GM23338 (cell line): ENCODE results near the gene SLC24A1. TPM values are rescaled to one million over a fixed set of nuclear protein-coding genes. Genes with fewer than 3 reads are reported as not detected.

Experiments
- ATAC-seq: fragments of 200-7000 bp; cut with Tn5 transposase; 3 replicates; pipeline ENCODE4 v1.9.1; 2020
- DNase-seq: peaks from one replicate; pipeline ENCODE4 v3.0.0-alpha.2; 2015; ENCODE audit warnings: low spot score
- H2AFZ ChIP-seq: fragments of 200-600 bp; sonication (generic); 2 replicates; pipeline ENCODE4 v1.8.0; 2016; ENCODE audit warnings: antibody characterized with exemption, mild to moderate bottlenecking, moderate library complexity
- H3F3A ChIP-seq: fragments of 200-600 bp; sonication (generic); replicated peaks from 2 replicates; pipeline ENCODE4 v1.8.0; 2017; ENCODE audit warnings: antibody characterized with exemption, mixed run types, low read depth
- H3K27ac ChIP-seq: fragments of 200-600 bp; sonication (generic); 2 replicates; pipeline ENCODE4 v1.6.1; 2016; ENCODE audit warnings: low read depth
- H3K27me3 ChIP-seq: fragments of 200-600 bp; sonication (generic); 2 replicates; pipeline ENCODE4 v1.8.0; 2016; ENCODE audit warnings: mild to moderate bottlenecking, mixed run types, moderate library complexity; ENCODE audit not compliant: insufficient read depth
- H3K36me3 ChIP-seq: fragments of 200-600 bp; sonication (generic); 2 replicates; pipeline ENCODE4 v1.8.0; 2016; ENCODE audit warnings: mild to moderate bottlenecking; ENCODE audit not compliant: insufficient read depth
- H3K4me1 ChIP-seq: fragments of 200-600 bp; sonication (generic); 2 replicates; pipeline ENCODE4 v1.8.0; 2016; ENCODE audit warnings: mild to moderate bottlenecking, moderate library complexity; ENCODE audit not compliant: insufficient read depth
- H3K4me2 ChIP-seq: fragments of 200-600 bp; sonication (generic); 2 replicates; pipeline ENCODE4 v1.7.1; 2017; ENCODE audit warnings: mixed run types
- H3K4me3 ChIP-seq: fragments of 200-600 bp; sonication (generic); 2 replicates; pipeline ENCODE4 v1.6.1; 2016; ENCODE audit warnings: mixed run types
- H3K79me2 ChIP-seq: fragments of 200-600 bp; sonication (generic); replicated peaks from 2 replicates; pipeline ENCODE4 v1.8.0; 2017; ENCODE audit warnings: mild to moderate bottlenecking; ENCODE audit not compliant: insufficient read depth
- H3K9me2 ChIP-seq: fragments of 200-600 bp; sonication (generic); 2 replicates; pipeline ENCODE4 v1.8.0; 2017; ENCODE audit not compliant: insufficient read depth
- H4K20me1 ChIP-seq: fragments of 200-600 bp; sonication (generic); replicated peaks from 2 replicates; pipeline ENCODE4 v1.8.0; 2017; ENCODE audit warnings: mild to moderate bottlenecking; ENCODE audit not compliant: insufficient read depth
- H3K27ac Mint-ChIP-seq: 2 replicates; pipeline ENCODE4 v1.8.0; 2020; ENCODE audit warnings: inconsistent platforms, mild to moderate bottlenecking, moderate library complexity, mixed read lengths
- H3K27me3 Mint-ChIP-seq: 3 replicates; pipeline ENCODE4 v1.8.0; 2022; ENCODE audit warnings: low read depth, mild to moderate bottlenecking, moderate library complexity, mixed read lengths, inconsistent platforms; ENCODE audit not compliant: insufficient read depth, poor library complexity
- H3K36me3 Mint-ChIP-seq: 3 replicates; pipeline ENCODE4 v1.8.0; 2021; ENCODE audit warnings: low read depth, mild to moderate bottlenecking, inconsistent platforms, moderate library complexity, mixed read lengths
- H3K4me1 Mint-ChIP-seq: 3 replicates; pipeline ENCODE4 v1.8.0; 2020; ENCODE audit warnings: mild to moderate bottlenecking, inconsistent platforms, mixed read lengths
- H3K4me3 Mint-ChIP-seq: 3 replicates; pipeline ENCODE4 v1.8.0; 2021; ENCODE audit warnings: moderate library complexity, mild to moderate bottlenecking, inconsistent platforms, mixed read lengths
- H3K9me3 Mint-ChIP-seq: 3 replicates; pipeline ENCODE4 v1.8.0; 2020; ENCODE audit warnings: moderate library complexity, mild to moderate bottlenecking, inconsistent platforms, mixed read lengths
- CREB1 ChIP-seq: fragments of 250-450 bp; sonication (Bioruptor Pico); IDR thresholded peaks from 2 replicates; pipeline ENCODE4 v1.5.0; 2020; ENCODE audit warnings: low read depth, mild to moderate bottlenecking, moderate library complexity
- CTCF ChIP-seq, 2 experiments: fragments of 200-600 bp in 1 of 2; sonication (generic) in 1 of 2; conservative IDR thresholded peaks; 2 replicates each; pipeline versions ENCODE4 v1.5.1 to v1.6.1; 2016 to 2017; ENCODE audit warnings: antibody characterized with exemption in 2 of 2, low read depth in 2 of 2, mild to moderate bottlenecking in 2 of 2, moderate library complexity in 1 of 2
- ETS1 ChIP-seq: IDR thresholded peaks from 2 replicates; pipeline ENCODE4 v1.6.1; 2016; ENCODE audit warnings: antibody characterized with exemption
- EZH2 ChIP-seq: fragments of 200-600 bp; sonication (generic); IDR thresholded peaks from one replicate; pipeline ENCODE4 v1.8.0; 2017; ENCODE audit warnings: antibody characterized with exemption, mild to moderate bottlenecking, low read depth; ENCODE audit not compliant: unreplicated experiment
- JUNB ChIP-seq: IDR thresholded peaks from one replicate; pipeline ENCODE4 v1.6.1; 2016; ENCODE audit warnings: antibody characterized with exemption; ENCODE audit not compliant: unreplicated experiment
- NANOG ChIP-seq: IDR thresholded peaks from 2 replicates; pipeline ENCODE4 v1.6.1; 2016; ENCODE audit warnings: antibody characterized with exemption, borderline replicate concordance
- REST ChIP-seq: IDR thresholded peaks from one replicate; pipeline ENCODE4 v1.6.1; 2018; ENCODE audit warnings: antibody characterized with exemption; ENCODE audit not compliant: unreplicated experiment
- STAT1 ChIP-seq: IDR thresholded peaks from one replicate; pipeline ENCODE4 v1.6.1; 2016; ENCODE audit warnings: antibody characterized with exemption; ENCODE audit not compliant: unreplicated experiment
- ZNF114 ChIP-seq: fragments of 250-450 bp; sonication (Bioruptor Pico); IDR thresholded peaks from 2 replicates; pipeline ENCODE4 v1.5.0; 2020; ENCODE audit warnings: mild to moderate bottlenecking, moderate library complexity
- ZNF331 ChIP-seq: fragments of 250-450 bp; sonication (Bioruptor Pico); IDR thresholded peaks from 2 replicates; pipeline ENCODE4 v1.5.0; 2020; ENCODE audit warnings: low read depth, mild to moderate bottlenecking, moderate library complexity
- ZNF462 ChIP-seq: fragments of 250-450 bp; sonication (Bioruptor Pico); IDR thresholded peaks from 2 replicates; pipeline ENCODE4 v1.5.0; 2020; ENCODE audit warnings: mild to moderate bottlenecking, moderate library complexity
- polyA plus RNA-seq: library from polyadenylated mRNA; unstranded; fragments of >200 nt; fragmentation: Nextera tagmentation; extraction: Ambion mirVana; gene quantifications from 2 replicates; pipeline ENCODE4 v1.2.1, GENCODE V29; 2016
- total RNA-seq: library from RNA; depleted of rRNA; stranded (reverse); fragments of >200 nt; shearing (Covaris generic); gene quantifications from 2 replicates; pipeline ENCODE4 v1.2.3, GENCODE V29; 2014

SLC24A1 gene
- total and polyA plus RNA-seq, 2 experiments from 2014 or later: 1.6 to 4.5 TPM

GRCh38 chr15:65653341-65653740, 31.6 kb downstream of the SLC24A1 start:
- H4K20me1 ChIP-seq: no peaks in the 10 kb centered on the region
- H3K4me3 ChIP-seq: no peak overlapping the region
- no peaks in the 10 kb centered on the region for H3F3A ChIP-seq
- H2AFZ ChIP-seq: no peak overlapping the region
- DNase-seq (no peak), ATAC-seq (no peak)
- H3K4me1 ChIP-seq: no peaks in the 10 kb centered on the region
- Mint-ChIP-seq H3K4me3 (no peak overlapping the region), H3K9me3 (no peaks in the 10 kb centered on the region), H3K4me1 (0 out of 3 replicates have a peak, but pooled peaks cover 4% of the 10 kb centered on the region), H3K27me3 (no peaks in the 10 kb centered on the region), H3K27ac (no peak overlapping the region), H3K36me3 (no peaks in the 10 kb centered on the region)
- H3K27me3 ChIP-seq: no peaks in the 10 kb centered on the region
- no peaks in the 10 kb centered on the region for H3K36me3 ChIP-seq
- H3K9me2 ChIP-seq: no peaks in the 10 kb centered on the region
- no peaks in the 10 kb centered on the region for H3K79me2 ChIP-seq
- TF ChIP-seq STAT1 (no peak), ZNF331 (CRISPR knock-in tag) (no peak), CTCF (conservative IDR thresholded peaks at IDR 0.05; ENCODE audit: low read depth in 2 of 2) (no peak), NANOG (no peak), ZNF114 (CRISPR knock-in tag) (no peak), CREB1 (CRISPR knock-in tag) (no peak), REST (no peak), ETS1 (no peak), JUNB (no peak), EZH2 (no peak), ZNF462 (CRISPR knock-in tag) (no peak)
- no peak overlapping the region for H3K27ac ChIP-seq
- H3K4me2 ChIP-seq: no peak overlapping the region
